ENCODE data around the gene SFTPB.

DNA sequence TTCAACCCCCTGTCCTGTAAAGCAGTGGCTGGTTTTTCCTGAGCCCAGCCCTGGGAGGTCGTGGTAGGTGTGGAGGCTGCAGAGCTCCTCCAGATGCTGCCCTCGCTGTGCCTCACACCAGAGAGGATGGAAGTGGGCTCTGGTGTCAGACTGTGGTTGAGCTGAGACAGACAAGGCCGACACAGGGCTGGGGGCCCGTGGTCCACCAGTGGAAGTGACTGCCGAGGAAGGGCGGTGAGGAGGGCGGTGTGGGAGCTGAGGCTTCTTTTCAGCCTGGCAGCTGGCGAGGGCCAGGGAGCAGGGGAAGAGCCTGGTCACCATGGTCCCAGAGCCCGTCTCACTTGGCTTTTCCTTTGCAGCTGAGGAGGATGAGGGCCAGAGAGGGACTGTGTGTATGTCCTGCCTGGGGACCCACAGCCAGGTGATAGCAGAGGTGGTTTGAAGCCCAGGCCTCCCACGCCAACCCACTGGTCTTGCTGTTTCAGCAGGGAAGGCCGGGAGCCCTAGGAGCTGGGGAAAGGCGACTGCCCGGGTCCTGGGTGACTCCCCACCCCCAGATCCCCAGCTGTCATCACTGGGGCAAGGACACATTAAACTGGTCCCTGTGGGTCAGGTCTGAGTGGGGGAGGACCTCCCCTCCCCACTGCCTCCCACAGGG, 8.5 kb downstream of the SFTPB start:
- TF ChIP-seq, protein P1, sequence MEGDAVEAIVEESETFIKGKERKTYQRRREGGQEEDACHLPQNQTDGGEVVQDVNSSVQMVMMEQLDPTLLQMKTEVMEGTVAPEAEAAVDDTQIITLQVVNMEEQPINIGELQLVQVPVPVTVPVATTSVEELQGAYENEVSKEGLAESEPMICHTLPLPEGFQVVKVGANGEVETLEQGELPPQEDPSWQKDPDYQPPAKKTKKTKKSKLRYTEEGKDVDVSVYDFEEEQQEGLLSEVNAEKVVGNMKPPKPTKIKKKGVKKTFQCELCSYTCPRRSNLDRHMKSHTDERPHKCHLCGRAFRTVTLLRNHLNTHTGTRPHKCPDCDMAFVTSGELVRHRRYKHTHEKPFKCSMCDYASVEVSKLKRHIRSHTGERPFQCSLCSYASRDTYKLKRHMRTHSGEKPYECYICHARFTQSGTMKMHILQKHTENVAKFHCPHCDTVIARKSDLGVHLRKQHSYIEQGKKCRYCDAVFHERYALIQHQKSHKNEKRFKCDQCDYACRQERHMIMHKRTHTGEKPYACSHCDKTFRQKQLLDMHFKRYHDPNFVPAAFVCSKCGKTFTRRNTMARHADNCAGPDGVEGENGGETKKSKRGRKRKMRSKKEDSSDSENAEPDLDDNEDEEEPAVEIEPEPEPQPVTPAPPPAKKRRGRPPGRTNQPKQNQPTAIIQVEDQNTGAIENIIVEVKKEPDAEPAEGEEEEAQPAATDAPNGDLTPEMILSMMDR (IDR thresholded peaks at IDR 0.05): no peak
- TF ChIP-seq, protein P2, sequence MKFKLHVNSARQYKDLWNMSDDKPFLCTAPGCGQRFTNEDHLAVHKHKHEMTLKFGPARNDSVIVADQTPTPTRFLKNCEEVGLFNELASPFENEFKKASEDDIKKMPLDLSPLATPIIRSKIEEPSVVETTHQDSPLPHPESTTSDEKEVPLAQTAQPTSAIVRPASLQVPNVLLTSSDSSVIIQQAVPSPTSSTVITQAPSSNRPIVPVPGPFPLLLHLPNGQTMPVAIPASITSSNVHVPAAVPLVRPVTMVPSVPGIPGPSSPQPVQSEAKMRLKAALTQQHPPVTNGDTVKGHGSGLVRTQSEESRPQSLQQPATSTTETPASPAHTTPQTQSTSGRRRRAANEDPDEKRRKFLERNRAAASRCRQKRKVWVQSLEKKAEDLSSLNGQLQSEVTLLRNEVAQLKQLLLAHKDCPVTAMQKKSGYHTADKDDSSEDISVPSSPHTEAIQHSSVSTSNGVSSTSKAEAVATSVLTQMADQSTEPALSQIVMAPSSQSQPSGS (CRISPR knock-in tag; IDR thresholded peaks at IDR 0.05; ENCODE audit: borderline replicate concordance, low read depth): no peak
- TF ChIP-seq CBFB (CRISPR knock-in tag; IDR thresholded peaks at IDR 0.05; ENCODE audit: low read depth): no peak
- TF ChIP-seq, protein P3, sequence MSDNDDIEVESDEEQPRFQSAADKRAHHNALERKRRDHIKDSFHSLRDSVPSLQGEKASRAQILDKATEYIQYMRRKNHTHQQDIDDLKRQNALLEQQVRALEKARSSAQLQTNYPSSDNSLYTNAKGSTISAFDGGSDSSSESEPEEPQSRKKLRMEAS (CRISPR knock-in tag; IDR thresholded peaks at IDR 0.05): no peak
- TF ChIP-seq, protein P4, sequence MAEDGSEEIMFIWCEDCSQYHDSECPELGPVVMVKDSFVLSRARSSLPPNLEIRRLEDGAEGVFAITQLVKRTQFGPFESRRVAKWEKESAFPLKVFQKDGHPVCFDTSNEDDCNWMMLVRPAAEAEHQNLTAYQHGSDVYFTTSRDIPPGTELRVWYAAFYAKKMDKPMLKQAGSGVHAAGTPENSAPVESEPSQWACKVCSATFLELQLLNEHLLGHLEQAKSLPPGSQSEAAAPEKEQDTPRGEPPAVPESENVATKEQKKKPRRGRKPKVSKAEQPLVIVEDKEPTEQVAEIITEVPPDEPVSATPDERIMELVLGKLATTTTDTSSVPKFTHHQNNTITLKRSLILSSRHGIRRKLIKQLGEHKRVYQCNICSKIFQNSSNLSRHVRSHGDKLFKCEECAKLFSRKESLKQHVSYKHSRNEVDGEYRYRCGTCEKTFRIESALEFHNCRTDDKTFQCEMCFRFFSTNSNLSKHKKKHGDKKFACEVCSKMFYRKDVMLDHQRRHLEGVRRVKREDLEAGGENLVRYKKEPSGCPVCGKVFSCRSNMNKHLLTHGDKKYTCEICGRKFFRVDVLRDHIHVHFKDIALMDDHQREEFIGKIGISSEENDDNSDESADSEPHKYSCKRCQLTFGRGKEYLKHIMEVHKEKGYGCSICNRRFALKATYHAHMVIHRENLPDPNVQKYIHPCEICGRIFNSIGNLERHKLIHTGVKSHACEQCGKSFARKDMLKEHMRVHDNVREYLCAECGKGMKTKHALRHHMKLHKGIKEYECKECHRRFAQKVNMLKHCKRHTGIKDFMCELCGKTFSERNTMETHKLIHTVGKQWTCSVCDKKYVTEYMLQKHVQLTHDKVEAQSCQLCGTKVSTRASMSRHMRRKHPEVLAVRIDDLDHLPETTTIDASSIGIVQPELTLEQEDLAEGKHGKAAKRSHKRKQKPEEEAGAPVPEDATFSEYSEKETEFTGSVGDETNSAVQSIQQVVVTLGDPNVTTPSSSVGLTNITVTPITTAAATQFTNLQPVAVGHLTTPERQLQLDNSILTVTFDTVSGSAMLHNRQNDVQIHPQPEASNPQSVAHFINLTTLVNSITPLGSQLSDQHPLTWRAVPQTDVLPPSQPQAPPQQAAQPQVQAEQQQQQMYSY (CRISPR knock-in tag; IDR thresholded peaks at IDR 0.05): no peak
- TF ChIP-seq ZBTB21 (CRISPR knock-in tag; IDR thresholded peaks at IDR 0.05; ENCODE audit: borderline replicate concordance): no peak
- TF ChIP-seq FOXJ3 (CRISPR knock-in tag; IDR thresholded peaks at IDR 0.05; ENCODE audit: borderline replicate concordance): no peak
- TF ChIP-seq SOX15 (CRISPR knock-in tag; IDR thresholded peaks at IDR 0.05): no peak
